Panc1 (cell line): ENCODE measurements around the gene GNB1.

Experiments
- CTCF ChIP-seq: fragments of 450-650 bp; IDR thresholded peaks from 2 replicates; pipeline ENCODE4 v1.5.1; 2017; ENCODE audit warnings: mild to moderate bottlenecking
- POLR2AphosphoS5 ChIP-seq: IDR thresholded peaks from 2 replicates; pipeline ENCODE4 v1.6.1; 2012; ENCODE audit warnings: mild to moderate bottlenecking, low read depth, low read length, moderate library complexity
- SIN3A ChIP-seq: IDR thresholded peaks from 2 replicates; pipeline ENCODE4 v1.6.1; 2012; ENCODE audit warnings: low read depth, mild to moderate bottlenecking, low read length, moderate library complexity, borderline replicate concordance; ENCODE audit not compliant: insufficient read depth
- TCF7L2 ChIP-seq: IDR thresholded peaks from 2 replicates; pipeline ENCODE4 v1.6.1; 2011; ENCODE audit warnings: mild to moderate bottlenecking, low read depth, low read length, inconsistent platforms
- TF ChIP-seq, protein P1 (sequence below), 2 experiments: IDR thresholded peaks; 2 replicates each; pipeline ENCODE4 v1.6.1; 2011 to 2012; ENCODE audit warnings: low read depth in 2 of 2, control low read depth in 1 of 2, low read length in 1 of 2, mild to moderate bottlenecking in 1 of 2, moderate library complexity in 1 of 2; ENCODE audit not compliant: insufficient read depth in 1 of 2

- TF ChIP-seq CTCF (no peak), POLR2AphosphoS5 (no peak), TCF7L2 (no peak), SIN3A (no peak)
- TF ChIP-seq, protein P1, sequence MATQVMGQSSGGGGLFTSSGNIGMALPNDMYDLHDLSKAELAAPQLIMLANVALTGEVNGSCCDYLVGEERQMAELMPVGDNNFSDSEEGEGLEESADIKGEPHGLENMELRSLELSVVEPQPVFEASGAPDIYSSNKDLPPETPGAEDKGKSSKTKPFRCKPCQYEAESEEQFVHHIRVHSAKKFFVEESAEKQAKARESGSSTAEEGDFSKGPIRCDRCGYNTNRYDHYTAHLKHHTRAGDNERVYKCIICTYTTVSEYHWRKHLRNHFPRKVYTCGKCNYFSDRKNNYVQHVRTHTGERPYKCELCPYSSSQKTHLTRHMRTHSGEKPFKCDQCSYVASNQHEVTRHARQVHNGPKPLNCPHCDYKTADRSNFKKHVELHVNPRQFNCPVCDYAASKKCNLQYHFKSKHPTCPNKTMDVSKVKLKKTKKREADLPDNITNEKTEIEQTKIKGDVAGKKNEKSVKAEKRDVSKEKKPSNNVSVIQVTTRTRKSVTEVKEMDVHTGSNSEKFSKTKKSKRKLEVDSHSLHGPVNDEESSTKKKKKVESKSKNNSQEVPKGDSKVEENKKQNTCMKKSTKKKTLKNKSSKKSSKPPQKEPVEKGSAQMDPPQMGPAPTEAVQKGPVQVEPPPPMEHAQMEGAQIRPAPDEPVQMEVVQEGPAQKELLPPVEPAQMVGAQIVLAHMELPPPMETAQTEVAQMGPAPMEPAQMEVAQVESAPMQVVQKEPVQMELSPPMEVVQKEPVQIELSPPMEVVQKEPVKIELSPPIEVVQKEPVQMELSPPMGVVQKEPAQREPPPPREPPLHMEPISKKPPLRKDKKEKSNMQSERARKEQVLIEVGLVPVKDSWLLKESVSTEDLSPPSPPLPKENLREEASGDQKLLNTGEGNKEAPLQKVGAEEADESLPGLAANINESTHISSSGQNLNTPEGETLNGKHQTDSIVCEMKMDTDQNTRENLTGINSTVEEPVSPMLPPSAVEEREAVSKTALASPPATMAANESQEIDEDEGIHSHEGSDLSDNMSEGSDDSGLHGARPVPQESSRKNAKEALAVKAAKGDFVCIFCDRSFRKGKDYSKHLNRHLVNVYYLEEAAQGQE (IDR thresholded peaks at IDR 0.05; ENCODE audit: insufficient read depth in 1 of 2, low read depth in 2 of 2, low read length in 1 of 2) = no peak
Observed at GRCh38 chr1:1761504-1762376, 129.1 kb downstream of the GNB1 start.
